Neuronal stem cell (in vitro differentiated cells): ENCODE data around the gene GPANK1.
A peak's percentile ranks its signal among the peaks of the same experiment; 100 is the strongest.

Experiments
- DNase-seq: peaks from one replicate; pipeline ENCODE4 v3.0.0-alpha.2; 2013; ENCODE audit warnings: low spot score
- H2AFZ ChIP-seq: one replicate; pipeline ENCODE4 v1.6.1; 2013; ENCODE audit warnings: mild to moderate bottlenecking, low read length, inconsistent platforms
- H2AK5ac ChIP-seq: 2 replicates; pipeline ENCODE4 v1.6.1; 2013; ENCODE audit warnings: low read depth, mild to moderate bottlenecking, inconsistent platforms, low read length, moderate library complexity, mixed read lengths
- H2BK120ac ChIP-seq: 2 replicates; pipeline ENCODE4 v1.6.1; 2013; ENCODE audit warnings: low read depth, mild to moderate bottlenecking, inconsistent platforms, low read length, moderate library complexity, mixed read lengths
- H2BK12ac ChIP-seq: one replicate; pipeline ENCODE4 v1.6.1; 2013; ENCODE audit warnings: low read length, inconsistent platforms
- H2BK15ac ChIP-seq: 2 replicates; pipeline ENCODE4 v1.6.1; 2013; ENCODE audit warnings: mild to moderate bottlenecking, low read length, inconsistent platforms, mixed read lengths
- H2BK5ac ChIP-seq: one replicate; pipeline ENCODE4 v1.6.1; 2013; ENCODE audit warnings: inconsistent platforms, mild to moderate bottlenecking, low read length, moderate library complexity
- H3K14ac ChIP-seq: one replicate; pipeline ENCODE4 v1.6.1; 2013; ENCODE audit warnings: low read length, inconsistent platforms
- H3K18ac ChIP-seq: 2 replicates; pipeline ENCODE4 v1.6.1; 2013; ENCODE audit warnings: low read length, inconsistent platforms
- H3K23ac ChIP-seq: 2 replicates; pipeline ENCODE4 v1.6.1; 2013; ENCODE audit warnings: low read depth, mild to moderate bottlenecking, mixed read lengths, low read length, inconsistent platforms; ENCODE audit not compliant: poor library complexity
- H3K27ac ChIP-seq: replicated peaks from 3 replicates; pipeline ENCODE4 v1.5.1; 2013; ENCODE audit warnings: low read length, inconsistent platforms
- H3K27me3 ChIP-seq, 3 experiments: 2 replicates each; pipeline ENCODE4 v1.6.1; 2013; ENCODE audit warnings: low read length in 3 of 3, mild to moderate bottlenecking in 2 of 3, inconsistent platforms in 1 of 3, low read depth in 1 of 3, mixed read lengths in 1 of 3, moderate library complexity in 1 of 3; ENCODE audit not compliant: control insufficient read depth in 3 of 3, insufficient read depth in 3 of 3
- H3K36me3 ChIP-seq, 2 donors: replicated peaks in 1 of 2; 2 replicates each; pipeline ENCODE4 v1.6.1; 2013; ENCODE audit warnings: low read length in 2 of 2; ENCODE audit not compliant: control insufficient read depth in 2 of 2, insufficient read depth in 2 of 2
- H3K4ac ChIP-seq: 2 replicates; pipeline ENCODE4 v1.6.1; 2013; ENCODE audit warnings: inconsistent platforms, mild to moderate bottlenecking, low read length, moderate library complexity
- H3K4me1 ChIP-seq, 2 donors: 1 replicate in 1 of 2; 2 replicates in 1 of 2; pipeline ENCODE4 v1.6.1; 2013; ENCODE audit warnings: low read length in 2 of 2, low read depth in 1 of 2; ENCODE audit not compliant: control insufficient read depth in 2 of 2, insufficient read depth in 1 of 2
- H3K4me2 ChIP-seq: one replicate; pipeline ENCODE4 v1.6.1; 2013; ENCODE audit warnings: mild to moderate bottlenecking, low read length, inconsistent platforms; ENCODE audit not compliant: insufficient read depth, poor library complexity, severe bottlenecking
- H3K4me3 ChIP-seq, 2 donors: 2 replicates each; pipeline ENCODE4 v1.5.1; 2013; ENCODE audit warnings: low read length in 2 of 2, mild to moderate bottlenecking in 2 of 2, inconsistent platforms in 1 of 2, moderate library complexity in 1 of 2
- H3K79me1 ChIP-seq: one replicate; pipeline ENCODE4 v1.6.1; 2013; ENCODE audit warnings: low read depth, mild to moderate bottlenecking, inconsistent platforms, low read length, moderate library complexity
- H3K9ac ChIP-seq: one replicate; pipeline ENCODE4 v1.6.1; 2013; ENCODE audit warnings: mild to moderate bottlenecking, low read depth, low read length, inconsistent platforms; ENCODE audit not compliant: poor library complexity
- H3K9me3 ChIP-seq, 2 donors: replicated peaks in 1 of 2; 2 replicates each; pipeline versions ENCODE3 to v1.6.1; 2013; ENCODE audit warnings: low read length in 2 of 2, mild to moderate bottlenecking in 2 of 2, inconsistent platforms in 1 of 2, low read depth in 1 of 2, mixed read lengths in 1 of 2, moderate library complexity in 1 of 2; ENCODE audit not compliant: control insufficient read depth in 2 of 2, insufficient read depth in 1 of 2
- H4K8ac ChIP-seq: one replicate; pipeline ENCODE4 v1.6.1; 2013; ENCODE audit warnings: low read depth, mild to moderate bottlenecking, inconsistent platforms, low read length, moderate library complexity
- H4K91ac ChIP-seq: one replicate; pipeline ENCODE4 v1.6.1; 2013; ENCODE audit warnings: low read length, low read depth, mild to moderate bottlenecking, inconsistent platforms; ENCODE audit not compliant: poor library complexity
- WGBS, 2 donors: extraction: QIAGEN DNeasy Blood & Tissue Kit; methylation state at CpG; one replicate each; pipeline ENCODE4 v1.1.7; 2013; ENCODE audit warnings: missing lambda C conversion rate in 2 of 2, mixed read lengths in 1 of 2; ENCODE audit not compliant: insufficient read length in 2 of 2, insufficient replicate concordance in 1 of 2; ENCODE audit errors: extremely low coverage in 2 of 2; 5-methylcytosine and 5-hydroxymethylcytosine counted together

GPANK1 gene

DNA sequence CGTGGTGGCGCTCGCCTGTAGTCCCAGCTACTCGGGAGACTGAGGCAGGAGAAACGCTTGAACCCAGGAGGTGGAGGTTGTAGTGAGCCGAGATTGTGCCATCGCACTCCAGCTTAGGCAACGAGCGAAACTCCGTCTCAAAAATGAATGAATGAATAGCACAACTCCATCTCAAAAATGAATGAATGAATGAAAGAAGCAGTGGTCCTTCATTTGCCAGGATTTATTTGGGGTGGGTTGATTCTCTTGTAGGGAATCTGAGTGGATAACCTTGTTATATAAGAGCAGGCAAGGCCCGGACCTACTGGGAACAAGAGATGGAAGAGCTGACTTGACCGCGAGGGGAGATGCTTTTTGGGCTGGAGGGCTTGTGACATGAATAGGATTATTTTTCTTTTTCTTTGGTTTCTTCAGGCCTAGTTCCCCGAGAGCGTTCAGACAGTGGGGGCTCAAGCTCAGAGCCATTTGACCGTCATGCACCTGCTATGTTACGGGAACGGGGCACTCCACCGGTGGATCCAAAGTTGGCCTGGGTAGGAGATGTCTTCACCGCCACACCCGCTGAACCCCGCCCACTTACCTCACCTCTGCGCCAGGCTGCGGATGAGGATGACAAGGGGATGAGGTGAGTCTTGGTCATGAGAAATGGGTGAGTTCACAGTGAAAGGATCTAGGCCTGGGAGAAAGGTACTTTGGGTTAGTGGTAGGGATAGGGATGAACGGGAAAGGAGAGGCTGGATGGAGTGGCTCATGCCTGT is 34.4 kb downstream of the GPANK1 start:
- no peak overlapping the region for H3K27ac ChIP-seq
- no peaks in the 10 kb centered on the region for H3K27me3 ChIP-seq
- no peak overlapping the region for H3K18ac ChIP-seq
- no peak overlapping the region for H3K4ac ChIP-seq
- H3K4me3 ChIP-seq, result no peak overlapping the region
- whole genome bisulfite sequencing, 2 donors, result no CpG with 5 or more reads among the region's 25 CpGs
- H3K4me1 ChIP-seq, result no peaks in the 10 kb centered on the region
- no peak overlapping the region for H2AFZ ChIP-seq
- peaks cover 10% of the 10 kb centered on the region for H3K79me1 ChIP-seq
- no peak overlapping the region for H3K14ac ChIP-seq
- peaks cover 81 to 100% of the 10 kb centered on the region in 2 donors for H3K36me3 ChIP-seq
- no peak overlapping the region for H2BK15ac ChIP-seq
- no peak overlapping the region for H2BK5ac ChIP-seq
- no peak overlapping the region for H3K4me2 ChIP-seq
- no peak overlapping the region for H4K91ac ChIP-seq
- DNase-seq, result no peak
- H2BK12ac ChIP-seq, result no peak overlapping the region
- H3K9me3 ChIP-seq, result no peaks in the 10 kb centered on the region
- H3K23ac ChIP-seq, result no peak overlapping the region
- H3K9ac ChIP-seq, result peak overlapping the region; percentile 1
- H4K8ac ChIP-seq, result no peak overlapping the region
- H2AK5ac ChIP-seq, result no peak overlapping the region
- no peak overlapping the region for H2BK120ac ChIP-seq

DNA sequence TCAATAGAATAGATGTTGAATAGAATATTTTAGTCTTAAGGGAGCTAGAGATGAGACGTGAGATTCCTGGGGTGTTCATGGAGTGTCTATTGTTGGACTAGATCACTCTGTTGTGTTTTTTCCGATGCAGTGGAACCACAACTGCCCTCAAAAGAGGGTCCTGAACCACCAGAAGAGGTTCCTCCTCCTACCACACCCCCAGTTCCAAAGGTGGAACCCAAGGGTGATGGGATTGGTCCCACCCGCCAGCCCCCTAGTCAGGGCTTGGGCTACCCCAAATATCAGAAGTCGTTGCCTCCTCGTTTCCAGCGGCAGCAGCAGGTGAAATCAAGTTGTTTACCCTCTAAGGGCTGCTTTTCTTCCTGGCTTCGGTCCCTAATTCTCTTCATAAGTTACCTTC is 35.8 kb downstream of the GPANK1 start:
- no peak overlapping the region for H4K8ac ChIP-seq
- H3K14ac ChIP-seq, result no peak overlapping the region
- H3K27ac ChIP-seq, result no peak overlapping the region
- no peak overlapping the region for H2BK120ac ChIP-seq
- no peak overlapping the region for H4K91ac ChIP-seq
- H3K4ac ChIP-seq, result no peak overlapping the region
- H2AK5ac ChIP-seq, result no peak overlapping the region
- WGBS, 2 donors, result no CpG with 5 or more reads among the region's 7 CpGs
- H2BK15ac ChIP-seq, result no peak overlapping the region
- H3K27me3 ChIP-seq, result no peaks in the 10 kb centered on the region
- no peak overlapping the region for H3K4me2 ChIP-seq
- no peaks in the 10 kb centered on the region for H3K9me3 ChIP-seq
- no peak overlapping the region for H2AFZ ChIP-seq
- DNase-seq, result no peak
- H3K23ac ChIP-seq, result no peak overlapping the region
- H3K4me3 ChIP-seq, result no peak overlapping the region
- H2BK12ac ChIP-seq, result no peak overlapping the region
- H2BK5ac ChIP-seq, result no peak overlapping the region
- H3K18ac ChIP-seq, result no peak overlapping the region
- peaks cover 80 to 100% of the 10 kb centered on the region in 2 donors for H3K36me3 ChIP-seq
- peaks cover 12% of the 10 kb centered on the region for H3K79me1 ChIP-seq
- no peaks in the 10 kb centered on the region for H3K4me1 ChIP-seq
- H3K9ac ChIP-seq, result no peak overlapping the region

GRCh38 chr6:31627690-31628287 is 37.0 kb downstream of the GPANK1 start:
- Histone ChIP-seq H3K79me1 (peaks cover 15% of the 10 kb centered on the region), H3K23ac (no peak overlapping the region), H3K9ac (peak overlapping the region; percentile 45), H3K9me3 (no peaks in the 10 kb centered on the region), H2BK15ac (no peak overlapping the region), H3K4me3 (no peak overlapping the region), H4K8ac (no peak overlapping the region), H3K14ac (no peak overlapping the region), H3K4ac (no peak overlapping the region), H3K18ac (no peak overlapping the region), H3K4me2 (no peak overlapping the region), H3K4me1 (no peaks in the 10 kb centered on the region), H2AFZ (no peak overlapping the region), H4K91ac (peak overlapping the region; percentile 60), H2AK5ac (no peak overlapping the region), H2BK120ac (no peak overlapping the region), H2BK5ac (no peak overlapping the region), H2BK12ac (no peak overlapping the region), H3K36me3 (peaks cover 75 to 100% of the 10 kb centered on the region in 2 donors), H3K27ac (no peak overlapping the region), H3K27me3 (no peaks in the 10 kb centered on the region)
- DNase-seq, result no peak
- no CpG with 5 or more reads among the region's 19 CpGs for whole genome bisulfite sequencing, 2 donors

DNA sequence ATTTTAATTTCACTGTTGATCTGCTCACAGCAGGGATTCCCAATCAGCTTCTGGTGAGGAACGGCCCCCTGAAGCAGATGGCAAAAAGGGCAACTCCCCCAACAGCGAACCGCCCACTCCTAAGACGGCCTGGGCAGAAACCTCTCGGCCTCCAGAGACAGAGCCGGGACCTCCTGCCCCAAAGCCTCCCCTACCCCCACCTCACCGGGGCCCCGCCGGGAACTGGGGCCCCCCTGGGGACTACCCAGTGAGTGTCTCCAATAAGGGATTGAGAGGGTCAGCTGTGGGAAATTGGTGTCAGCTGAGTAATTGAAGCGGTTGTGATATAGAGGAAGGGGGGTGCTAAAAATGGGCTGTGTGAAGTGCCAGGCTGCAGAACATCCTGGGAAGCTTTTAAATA is 37.8 kb downstream of the GPANK1 start:
- peaks cover 7% of the 10 kb centered on the region for H3K79me1 ChIP-seq
- no peak overlapping the region for H3K27ac ChIP-seq
- H2BK120ac ChIP-seq, result no peak overlapping the region
- H2BK15ac ChIP-seq, result no peak overlapping the region
- H3K4me1 ChIP-seq, result peaks cover 5 to 7% of the 10 kb centered on the region in 2 donors
- DNase-seq, result no peak
- H4K91ac ChIP-seq, result no peak overlapping the region
- H2BK5ac ChIP-seq, result no peak overlapping the region
- no peak overlapping the region for H3K18ac ChIP-seq
- no peak overlapping the region for H3K14ac ChIP-seq
- H3K36me3 ChIP-seq, result peaks cover 75 to 100% of the 10 kb centered on the region in 2 donors
- no peak overlapping the region for H2AFZ ChIP-seq
- H2AK5ac ChIP-seq, result no peak overlapping the region
- no peaks in the 10 kb centered on the region for H3K27me3 ChIP-seq
- no peak overlapping the region for H4K8ac ChIP-seq
- WGBS, 2 donors, result no CpG with 5 or more reads among the region's 10 CpGs
- no peak overlapping the region for H3K23ac ChIP-seq
- H3K9ac ChIP-seq, result no peak overlapping the region
- H3K4me3 ChIP-seq, result no peak overlapping the region
- H3K9me3 ChIP-seq, result no peaks in the 10 kb centered on the region
- no peak overlapping the region for H3K4ac ChIP-seq
- H2BK12ac ChIP-seq, result no peak overlapping the region
- no peak overlapping the region for H3K4me2 ChIP-seq
